T-helper 1 cell treated with Interleukin-12 subunit alpha and Interleukin-12 subunit beta and Interleukin-4 antibody, amounts not matched to agents 30 μg/mL and 1 μg/mL, for 36 hours (primary cell): ENCODE measurements around the gene LCA5.
"Not testable (repeated sequence)": the region's sequence is repeated elsewhere in the genome, so short reads cannot be mapped to it uniquely, and the experiment has no call there.

Experiments
- H3K27ac Mint-ChIP-seq: one replicate; pipeline ENCODE4 v1.8.0; 2021; ENCODE audit warnings: mild to moderate bottlenecking, mixed read lengths
- H3K27me3 Mint-ChIP-seq: one replicate; pipeline ENCODE4 v1.8.0; 2021; ENCODE audit warnings: low read depth, mixed read lengths
- H3K36me3 Mint-ChIP-seq: one replicate; pipeline ENCODE4 v1.8.0; 2021; ENCODE audit warnings: low read depth, mixed read lengths
- H3K4me1 Mint-ChIP-seq: one replicate; pipeline ENCODE4 v1.8.0; 2021; ENCODE audit warnings: low read depth, mixed read lengths
- H3K4me3 Mint-ChIP-seq: one replicate; pipeline ENCODE4 v1.8.0; 2021; ENCODE audit warnings: mild to moderate bottlenecking, moderate library complexity, mixed read lengths
- H3K9me3 Mint-ChIP-seq: one replicate; pipeline ENCODE4 v1.8.0; 2021; ENCODE audit warnings: mixed read lengths

LCA5 gene

DNA sequence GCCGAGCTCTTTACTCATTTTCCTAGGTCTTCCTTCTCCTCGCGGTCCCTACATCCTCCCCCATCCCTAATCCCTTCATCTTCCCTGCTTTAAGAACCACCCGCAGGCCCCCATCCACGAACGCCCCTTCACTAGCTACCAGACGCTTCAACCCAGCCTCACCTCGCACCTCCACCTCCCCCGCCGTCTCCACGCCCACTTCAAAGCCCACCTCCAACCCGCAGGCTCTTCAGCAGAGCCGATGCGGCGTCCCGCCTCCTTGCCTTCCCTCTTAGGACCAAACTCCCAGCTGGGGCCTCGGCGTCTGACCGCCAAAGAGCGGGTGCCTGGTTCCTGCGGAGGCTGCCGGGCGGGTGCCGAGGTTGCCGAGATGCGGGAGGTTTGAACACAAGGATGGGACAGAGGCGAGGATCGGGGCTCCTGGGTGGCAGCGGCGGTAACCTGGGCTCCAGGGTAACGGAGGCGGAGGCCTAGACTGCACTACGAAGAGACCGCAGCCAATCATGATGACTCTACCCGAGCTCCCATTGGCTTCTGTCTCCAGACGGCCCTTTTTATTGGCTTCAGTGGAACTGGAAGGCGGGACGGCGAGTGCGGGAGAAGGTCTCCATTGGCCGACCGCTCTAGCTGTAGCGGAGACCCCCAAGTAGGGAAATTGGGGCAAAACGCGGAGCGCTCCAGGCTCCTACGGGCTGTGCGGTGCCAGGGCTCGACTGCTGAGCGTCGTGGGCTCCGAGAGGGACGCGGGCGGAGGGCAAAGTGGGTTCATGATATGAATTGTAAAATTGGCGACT is at the start of gene LCA5:
LCA5 (minus strand) TSS at position 477 of the 794 bp plus-strand sequence. CDS start 18,536 bp downstream, outside the sequence.
- Mint-ChIP-seq H3K27ac (no peak within 1 kb of the TSS), H3K9me3 (no peaks in the 10 kb centered on the region), H3K4me3 (no peak within 1 kb of the TSS), H3K36me3 (no peaks in the 10 kb centered on the region), H3K27me3 (peaks cover 5% of the 10 kb centered on the region), H3K4me1 (no peaks in the 10 kb centered on the region)

DNA sequence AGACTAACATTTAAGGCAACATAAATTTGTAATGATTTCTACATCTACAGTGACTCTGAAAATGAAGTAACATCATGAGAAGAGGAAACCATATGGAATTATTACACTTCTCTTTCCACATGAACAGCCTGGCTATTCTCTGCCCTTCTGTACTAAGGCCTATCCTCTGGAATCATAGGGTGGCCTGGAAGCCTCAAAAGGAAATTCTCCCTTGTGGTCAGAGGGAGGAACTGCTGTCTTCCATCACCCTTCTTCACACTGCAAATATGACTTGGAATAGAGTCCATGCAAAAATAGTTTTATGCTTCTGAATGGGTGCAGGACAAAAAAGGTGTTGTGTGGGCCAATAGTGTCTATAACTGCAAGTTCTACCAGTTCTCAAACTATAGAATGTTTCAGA is 49.3 kb upstream of the LCA5 start:
- Mint-ChIP-seq H3K27me3 (no peaks in the 10 kb centered on the region), H3K36me3 (no peaks in the 10 kb centered on the region), H3K4me3 (no peak overlapping the region), H3K9me3 (peaks cover 4% of the 10 kb centered on the region), H3K4me1 (no peaks in the 10 kb centered on the region), H3K27ac (no peak overlapping the region)

DNA sequence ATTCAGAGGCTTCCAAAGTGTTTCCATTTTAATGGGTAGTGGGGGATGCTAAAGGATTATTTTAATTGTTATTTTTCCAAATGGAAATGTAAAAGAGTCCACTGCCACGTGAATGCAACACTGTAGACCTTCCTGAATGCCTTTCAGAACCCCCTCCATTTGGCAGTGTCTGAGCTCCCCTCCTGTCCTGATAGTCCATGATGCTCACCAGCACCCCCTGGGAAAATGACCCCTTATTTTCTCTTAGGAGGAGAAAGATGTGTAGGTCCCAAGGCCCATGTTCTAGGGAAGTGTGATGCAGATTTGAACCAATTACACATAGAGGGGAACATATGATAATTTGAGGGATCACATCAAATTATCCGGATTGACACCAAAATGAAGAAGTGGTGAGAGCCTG is 47.1 kb upstream of the LCA5 start:
- H3K4me1 Mint-ChIP-seq: no peaks in the 10 kb centered on the region
- H3K9me3 Mint-ChIP-seq: peaks cover 11% of the 10 kb centered on the region
- H3K36me3 Mint-ChIP-seq: no peaks in the 10 kb centered on the region
- H3K27me3 Mint-ChIP-seq: no peaks in the 10 kb centered on the region
- no peak overlapping the region for H3K4me3 Mint-ChIP-seq
- no peak overlapping the region for H3K27ac Mint-ChIP-seq

DNA sequence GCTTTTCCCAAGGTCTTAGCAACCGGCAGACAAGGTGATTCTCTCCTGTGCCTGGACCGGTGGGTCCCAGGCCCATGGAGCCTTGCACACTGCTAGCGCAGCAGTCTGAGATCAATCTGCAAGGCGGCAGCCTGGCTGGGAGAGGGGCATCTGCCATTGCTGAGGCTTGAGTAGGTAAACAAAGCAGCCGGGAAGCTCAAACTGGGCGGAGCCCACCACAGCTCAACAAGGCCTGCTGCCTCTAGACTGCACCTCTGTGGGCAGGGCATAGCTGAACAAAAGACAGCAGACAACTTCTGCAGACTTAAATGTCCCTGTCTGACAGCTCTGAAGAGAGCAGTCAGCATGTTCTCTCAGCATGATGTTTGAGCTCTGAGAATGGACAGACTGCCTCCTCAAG is 40.7 kb upstream of the LCA5 start:
- H3K4me1 Mint-ChIP-seq, H3K4me3 Mint-ChIP-seq, H3K36me3 Mint-ChIP-seq, H3K27me3 Mint-ChIP-seq, H3K27ac Mint-ChIP-seq: not testable (repeated sequence)
- peaks cover 11% of the 10 kb centered on the region for H3K9me3 Mint-ChIP-seq

DNA sequence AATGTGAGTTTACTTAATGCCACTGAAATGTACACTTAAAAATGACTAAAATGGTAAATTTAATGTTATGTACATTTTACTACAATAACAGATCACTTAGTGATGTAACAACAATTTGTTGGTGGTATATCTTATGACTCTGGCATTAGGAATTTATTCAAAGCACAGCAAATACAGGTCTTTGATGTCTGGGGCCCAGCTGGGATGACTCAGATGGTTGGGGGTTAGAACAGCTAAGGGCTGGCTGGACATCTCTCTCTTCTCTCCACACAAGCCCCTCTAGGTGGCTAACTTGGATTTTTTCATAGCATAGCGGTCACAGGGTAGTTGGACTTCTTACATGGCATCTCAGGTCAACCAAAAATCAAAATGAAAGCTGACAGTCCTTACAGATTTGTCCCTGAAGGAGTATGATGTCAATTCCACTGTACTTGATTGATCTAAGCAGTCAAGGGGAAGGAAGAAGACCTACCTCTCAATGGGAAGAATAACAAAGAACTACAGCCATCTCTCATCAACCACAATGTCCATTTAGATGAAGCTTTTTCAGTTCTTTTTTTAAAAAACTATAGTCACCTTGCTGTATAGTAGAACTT is 37.5 kb upstream of the LCA5 start:
- Mint-ChIP-seq H3K9me3 (no peaks in the 10 kb centered on the region), H3K27ac (no peak overlapping the region), H3K4me3 (no peak overlapping the region), H3K27me3 (no peaks in the 10 kb centered on the region), H3K4me1 (no peaks in the 10 kb centered on the region), H3K36me3 (no peaks in the 10 kb centered on the region)

DNA sequence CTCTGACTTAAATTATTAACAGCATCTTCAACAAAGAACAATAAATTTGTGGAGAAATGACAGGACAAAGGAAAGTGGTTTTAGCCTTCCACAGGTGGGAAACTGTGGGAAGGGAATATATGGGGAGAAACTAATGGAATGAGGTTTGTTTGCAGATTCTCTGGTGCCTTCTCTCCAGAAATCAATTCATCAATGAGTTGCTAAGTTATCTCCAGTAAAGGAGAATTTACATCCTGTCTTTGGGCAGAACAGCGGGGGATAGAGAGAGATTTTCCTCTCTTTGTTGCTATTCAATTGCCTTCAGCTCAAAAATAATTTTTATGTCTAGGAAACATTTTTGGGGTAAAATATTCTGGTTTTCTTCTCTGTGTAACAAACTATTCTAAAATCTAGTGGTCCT is 36.9 kb upstream of the LCA5 start:
- H3K4me3 Mint-ChIP-seq: no peak overlapping the region
- H3K9me3 Mint-ChIP-seq: no peaks in the 10 kb centered on the region
- no peak overlapping the region for H3K27ac Mint-ChIP-seq
- no peaks in the 10 kb centered on the region for H3K4me1 Mint-ChIP-seq
- no peaks in the 10 kb centered on the region for H3K27me3 Mint-ChIP-seq
- no peaks in the 10 kb centered on the region for H3K36me3 Mint-ChIP-seq

DNA sequence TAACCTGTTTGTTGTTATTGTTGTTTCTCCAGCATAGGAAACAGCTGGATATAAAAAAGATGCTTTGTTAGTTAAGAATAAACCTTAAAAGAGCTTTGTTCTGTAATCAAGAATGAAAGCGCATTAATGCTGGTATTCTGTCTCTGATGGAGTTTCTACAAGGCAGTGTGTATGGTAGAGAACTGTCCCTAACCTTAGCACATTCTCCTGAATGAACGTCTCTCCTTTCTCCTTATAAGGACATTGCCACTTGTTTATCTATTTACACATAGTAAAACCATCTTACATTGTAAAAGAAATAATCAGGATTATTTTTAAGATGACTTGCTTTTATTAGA is 33.8 kb upstream of the LCA5 start:
- H3K4me3 Mint-ChIP-seq: no peak overlapping the region
- H3K27me3 Mint-ChIP-seq: no peaks in the 10 kb centered on the region
- no peak overlapping the region for H3K27ac Mint-ChIP-seq
- no peaks in the 10 kb centered on the region for H3K36me3 Mint-ChIP-seq
- H3K4me1 Mint-ChIP-seq: no peaks in the 10 kb centered on the region
- no peaks in the 10 kb centered on the region for H3K9me3 Mint-ChIP-seq

DNA sequence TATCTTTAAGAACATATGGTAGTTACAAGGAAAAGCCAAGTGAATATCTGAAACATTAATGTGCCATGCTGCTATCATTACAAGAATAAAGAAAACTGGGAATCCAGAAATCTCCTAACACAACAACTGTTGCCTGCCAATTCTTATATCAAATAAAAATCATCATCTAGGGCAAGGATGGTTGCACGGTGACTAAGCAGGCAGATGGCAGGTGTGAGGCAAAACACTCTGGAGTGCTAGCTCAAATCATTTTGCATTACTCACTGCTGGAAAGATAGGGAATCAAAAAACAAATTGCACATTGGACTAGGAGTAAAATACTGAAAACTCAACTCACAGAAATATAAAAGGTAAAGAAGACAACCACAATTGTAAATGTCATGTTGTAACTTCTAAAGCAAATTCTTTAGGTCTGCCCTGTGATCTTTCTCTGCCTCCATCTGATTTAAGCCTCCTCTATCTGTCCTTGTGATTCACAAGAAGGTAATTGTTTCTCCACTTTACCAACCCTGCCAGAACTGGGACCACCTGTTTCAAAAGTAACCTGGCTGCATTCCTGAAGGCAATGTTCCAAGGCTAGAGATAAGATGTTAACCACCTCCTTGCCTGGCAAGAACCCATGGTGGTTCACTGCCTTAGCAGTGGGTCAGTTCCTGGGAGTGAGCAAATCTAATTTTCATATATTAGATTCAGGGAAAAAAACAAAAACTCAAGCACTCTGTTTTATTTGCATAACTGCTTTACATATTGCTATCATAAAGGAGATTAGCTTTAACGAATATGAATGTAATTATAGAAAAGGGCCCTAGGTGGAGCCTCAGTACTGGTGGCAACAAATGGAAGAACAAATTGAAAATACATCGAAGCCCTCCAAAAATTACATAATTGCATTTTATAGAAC is 33.1 kb upstream of the LCA5 start:
- Mint-ChIP-seq H3K27ac (no peak overlapping the region), H3K27me3 (no peaks in the 10 kb centered on the region), H3K4me3 (no peak overlapping the region), H3K36me3 (no peaks in the 10 kb centered on the region), H3K9me3 (no peaks in the 10 kb centered on the region), H3K4me1 (no peaks in the 10 kb centered on the region)

DNA sequence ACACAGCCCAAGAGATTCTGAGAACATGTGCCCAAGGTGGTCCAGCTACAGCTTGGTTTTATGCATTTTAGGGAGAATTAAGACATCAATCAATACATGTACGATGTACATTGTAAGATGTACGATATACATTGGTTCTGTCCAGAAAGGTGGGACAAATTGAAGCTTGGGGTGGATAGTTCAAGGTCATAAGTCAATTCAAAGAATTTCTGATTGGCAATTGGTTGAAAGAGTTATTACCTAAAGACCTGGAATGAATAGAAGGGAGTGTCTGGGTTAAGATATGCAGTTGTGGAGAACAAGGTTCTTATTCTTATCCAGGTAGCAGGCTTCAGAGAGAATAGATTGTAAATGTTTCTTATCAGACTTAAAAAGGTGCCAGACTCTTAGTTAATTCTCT is 31.8 kb upstream of the LCA5 start:
- no peaks in the 10 kb centered on the region for H3K9me3 Mint-ChIP-seq
- no peak overlapping the region for H3K27ac Mint-ChIP-seq
- H3K36me3 Mint-ChIP-seq: no peaks in the 10 kb centered on the region
- H3K4me3 Mint-ChIP-seq: no peak overlapping the region
- peaks cover 4% of the 10 kb centered on the region for H3K27me3 Mint-ChIP-seq
- no peaks in the 10 kb centered on the region for H3K4me1 Mint-ChIP-seq

DNA sequence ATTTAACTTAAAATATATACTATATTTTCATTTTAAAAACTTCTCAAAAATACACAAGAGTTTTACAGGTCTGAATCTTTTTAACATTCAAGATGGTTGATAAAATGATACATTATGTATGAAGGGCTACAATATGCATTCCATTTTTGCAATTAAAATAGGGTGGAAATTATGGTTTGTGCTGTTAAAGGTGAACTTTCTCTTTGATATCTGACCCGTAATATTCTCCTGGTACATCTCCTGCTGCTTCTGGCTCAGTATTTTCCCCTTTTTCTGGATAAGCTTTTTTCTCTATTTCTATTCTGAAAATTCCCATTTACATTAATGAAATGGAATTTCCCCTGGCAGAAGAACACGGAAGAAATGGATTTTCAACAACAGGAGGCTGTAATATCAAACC is 27.4 kb upstream of the LCA5 start:
- Mint-ChIP-seq H3K27me3 (peaks cover 4% of the 10 kb centered on the region), H3K9me3 (no peaks in the 10 kb centered on the region), H3K4me1 (no peaks in the 10 kb centered on the region), H3K27ac (no peak overlapping the region), H3K4me3 (no peak overlapping the region), H3K36me3 (no peaks in the 10 kb centered on the region)

DNA sequence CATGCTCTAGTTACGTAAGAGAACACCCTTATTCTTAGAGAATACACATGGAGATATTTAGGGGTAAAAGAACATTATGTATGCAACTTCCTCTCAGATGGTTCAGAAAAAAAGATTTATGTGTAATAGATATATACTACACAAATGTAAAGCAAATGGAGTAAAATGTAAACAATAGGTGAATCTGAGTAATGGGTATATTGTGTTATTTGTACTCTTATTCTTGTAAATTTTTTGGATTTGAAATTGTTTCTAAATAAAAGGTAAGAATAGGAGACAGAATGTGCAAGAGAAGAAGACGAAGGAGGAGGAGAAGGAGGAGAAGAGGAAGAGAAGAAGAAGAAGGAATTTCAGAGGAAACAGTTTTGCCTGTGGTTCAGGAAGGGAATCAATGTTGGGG is 22.5 kb upstream of the LCA5 start:
- Mint-ChIP-seq H3K36me3 (no peaks in the 10 kb centered on the region), H3K4me1 (no peaks in the 10 kb centered on the region), H3K9me3 (no peaks in the 10 kb centered on the region), H3K4me3 (no peak overlapping the region), H3K27ac (no peak overlapping the region), H3K27me3 (peaks cover 2% of the 10 kb centered on the region)

DNA sequence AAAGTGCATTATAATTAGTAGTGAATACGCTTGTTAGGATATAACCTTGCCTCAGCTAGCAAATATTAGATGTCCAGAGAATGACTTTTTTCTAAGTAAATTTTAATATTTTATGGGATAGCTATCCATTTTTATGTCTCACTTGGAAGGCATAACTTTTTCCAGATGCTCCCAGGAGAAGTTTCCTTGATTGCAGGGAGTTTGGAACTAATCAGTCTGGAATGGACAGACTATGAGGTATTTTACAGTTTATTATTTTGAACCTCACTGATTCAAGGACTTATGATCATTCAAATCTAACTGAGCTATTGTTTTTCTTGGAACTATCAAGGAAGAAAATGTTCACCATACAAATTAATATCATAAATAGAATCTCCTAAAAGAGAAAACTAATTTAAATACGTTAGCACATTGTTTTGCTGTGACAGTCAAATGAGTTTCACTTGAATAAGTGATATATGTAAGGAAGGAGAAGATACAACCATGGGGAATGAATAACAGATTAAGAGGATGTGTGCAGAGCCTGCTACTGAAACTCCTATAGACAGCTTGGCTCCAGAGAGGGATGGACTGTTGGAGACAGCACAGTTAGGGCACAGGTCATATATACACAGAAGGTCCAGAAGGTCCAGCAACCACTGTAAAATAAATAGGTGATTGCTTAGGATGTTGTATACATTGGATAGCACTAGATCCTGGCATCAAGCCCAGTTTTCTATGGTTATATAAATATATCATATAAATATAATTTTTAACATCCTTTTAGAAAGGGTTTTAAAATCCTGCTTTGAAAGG is 20.6 kb upstream of the LCA5 start:
- Mint-ChIP-seq H3K27me3 (no peaks in the 10 kb centered on the region), H3K9me3 (no peaks in the 10 kb centered on the region), H3K4me1 (no peaks in the 10 kb centered on the region), H3K36me3 (no peaks in the 10 kb centered on the region), H3K4me3 (no peak overlapping the region), H3K27ac (no peak overlapping the region)

DNA sequence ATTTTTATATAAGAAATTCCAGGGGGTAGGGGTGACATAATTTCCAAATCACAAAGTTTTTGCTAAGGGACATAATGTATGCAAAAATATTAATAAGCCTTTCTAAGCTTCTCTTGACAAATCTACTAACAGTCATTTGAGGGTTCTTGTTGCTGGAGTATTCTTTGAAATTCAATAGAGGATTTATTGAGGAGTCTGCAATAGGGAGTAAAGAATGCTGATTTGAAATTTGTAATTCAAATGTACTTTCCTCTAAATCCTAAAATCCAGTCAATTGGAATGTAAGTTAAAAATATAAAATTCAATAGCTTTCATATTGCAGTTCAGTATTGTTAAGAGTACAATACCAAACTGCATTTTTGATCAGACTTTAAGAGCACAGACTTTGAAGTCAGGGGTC is 17.1 kb upstream of the LCA5 start:
- no peaks in the 10 kb centered on the region for H3K9me3 Mint-ChIP-seq
- H3K4me3 Mint-ChIP-seq: no peak overlapping the region
- H3K36me3 Mint-ChIP-seq: no peaks in the 10 kb centered on the region
- H3K27me3 Mint-ChIP-seq: no peaks in the 10 kb centered on the region
- H3K4me1 Mint-ChIP-seq: no peaks in the 10 kb centered on the region
- H3K27ac Mint-ChIP-seq: no peak overlapping the region

DNA sequence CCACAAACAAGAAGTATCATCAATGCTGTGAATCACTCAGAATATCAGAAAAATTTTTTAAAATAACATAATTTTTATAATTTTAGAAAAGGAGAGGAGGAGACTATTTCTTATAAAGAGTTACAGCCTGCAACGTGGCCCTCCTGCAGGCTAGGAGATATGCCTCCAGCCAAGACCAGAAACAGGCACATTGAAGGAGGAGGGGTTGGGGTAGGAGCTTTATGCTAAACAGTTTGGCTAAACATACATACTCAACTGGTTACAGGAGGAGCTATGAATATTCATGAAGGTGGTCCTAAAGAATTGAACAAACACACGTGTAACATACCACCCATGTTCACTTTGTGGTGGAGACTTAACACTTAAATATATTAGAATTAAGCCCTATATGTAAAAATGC is 14.2 kb upstream of the LCA5 start:
- Mint-ChIP-seq H3K27me3 (no peaks in the 10 kb centered on the region), H3K27ac (no peak overlapping the region), H3K9me3 (no peaks in the 10 kb centered on the region)

More for the DNA sequence above, 14.2 kb upstream of the LCA5 start:
- no peaks in the 10 kb centered on the region for H3K36me3 Mint-ChIP-seq
- no peak overlapping the region for H3K4me3 Mint-ChIP-seq
- no peaks in the 10 kb centered on the region for H3K4me1 Mint-ChIP-seq
